Activated CD4-positive, alpha-beta T cell treated with anti-CD3 and anti-CD28 coated beads, Interleukin-10, Interleukin-2, amounts not matched to agents 100 ng/mL and 50 ng/mL, durations not matched to agents 16 hours and 8 hours (primary cell): ENCODE measurements around the gene F8.

ENCODE experiments used
- DNase-seq: peaks from one replicate; pipeline ENCODE4 v3.0.0-alpha.2; 2020

The F8 gene

GRCh38 chrX:154809939-154810665, 212.4 kb downstream of the F8 start:
- DNase-seq = peak; percentile 32

DNA sequence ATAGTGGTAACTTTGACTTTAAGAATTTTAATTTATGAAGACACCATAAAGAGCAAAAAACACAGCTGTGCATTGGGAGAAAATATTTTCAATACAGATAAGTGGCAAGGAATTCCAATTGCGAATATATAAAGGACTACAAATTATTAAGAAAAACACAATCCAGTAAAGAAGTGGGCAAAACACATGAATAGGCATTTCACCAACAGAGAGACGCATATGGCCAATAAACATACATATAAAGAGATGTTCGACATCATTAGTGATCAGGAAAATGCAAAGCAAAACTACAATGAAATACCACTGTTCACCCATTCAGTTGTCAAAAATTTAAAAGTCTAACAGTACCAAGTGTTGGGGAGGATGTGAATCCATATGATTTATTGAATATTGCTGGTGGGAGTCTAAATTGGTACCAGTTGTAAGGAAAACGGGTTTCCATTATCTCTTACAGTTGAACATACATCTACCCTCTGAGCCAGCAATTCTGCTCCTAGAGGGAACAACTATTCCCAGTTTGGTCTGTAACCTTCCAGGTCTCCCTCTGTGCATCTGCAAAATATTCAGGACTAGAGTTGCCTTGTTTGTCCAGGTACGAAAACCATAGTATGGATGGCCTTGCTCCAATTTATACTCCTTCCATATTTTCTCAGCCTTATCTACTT, 215.6 kb downstream of the F8 start:
- DNase-seq = no peak

DNA sequence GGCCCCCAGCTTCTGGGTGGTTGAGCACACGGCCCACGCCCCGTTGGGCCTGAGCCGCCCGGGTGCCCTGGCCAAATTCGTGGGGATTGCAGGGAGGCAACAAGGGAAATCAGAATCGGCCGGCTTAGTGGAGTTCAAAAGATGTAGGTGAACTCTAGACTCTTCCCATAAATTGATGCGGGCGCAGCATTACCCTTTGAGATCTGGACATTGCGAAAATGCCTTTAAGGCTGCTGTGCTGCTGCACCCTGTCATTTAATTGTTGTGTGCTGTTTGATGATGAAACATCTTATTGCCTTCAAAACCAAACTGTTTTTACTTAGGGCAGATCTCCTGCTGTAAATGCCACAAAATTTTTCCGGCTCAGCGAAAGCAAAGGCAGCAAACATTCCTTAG, 216.8 kb downstream of the F8 start:
- DNase-seq = no peak

GRCh38 chrX:154804957-154805695, 217.4 kb downstream of the F8 start, which contains the start of gene MPP1:
Gene MPP1, minus strand, starts transcription at chrX:154805485. Its CDS starts 112 bp downstream, at chrX:154805373.
- DNase-seq = peak; percentile 78

DNA sequence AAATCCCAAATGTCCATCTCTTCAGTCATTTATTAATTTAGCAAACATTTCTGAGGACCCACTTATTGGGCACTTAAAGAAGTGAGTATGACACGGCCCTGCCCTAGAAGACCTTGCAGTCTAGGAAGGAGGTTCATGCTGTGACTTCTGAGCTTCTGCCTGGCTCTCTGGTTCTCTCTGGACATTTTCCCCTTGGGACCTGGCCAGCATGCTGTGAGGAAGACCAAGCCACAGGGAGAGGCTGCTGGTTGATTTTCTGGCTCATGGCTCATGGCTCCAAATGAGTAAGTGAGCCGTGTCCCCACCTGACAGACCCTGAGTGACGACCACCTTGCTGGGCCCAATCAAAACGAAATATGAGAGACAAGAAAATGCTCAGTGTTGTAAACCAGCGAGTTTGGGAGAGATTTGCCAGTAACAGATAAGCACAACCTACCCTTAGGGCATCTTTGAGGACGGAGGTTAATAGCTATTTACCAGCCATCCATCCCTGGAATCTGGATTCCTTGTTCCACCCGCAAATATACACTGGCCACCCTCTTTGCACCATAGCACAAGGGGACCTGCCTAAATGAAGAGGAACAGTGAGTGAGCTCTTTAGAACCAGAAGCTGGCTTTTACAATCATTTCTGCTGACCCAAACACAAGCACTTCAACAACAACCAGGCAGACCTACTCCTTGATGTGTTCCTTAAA, 218.1 kb downstream of the F8 start:
- DNase-seq = no peak

DNA sequence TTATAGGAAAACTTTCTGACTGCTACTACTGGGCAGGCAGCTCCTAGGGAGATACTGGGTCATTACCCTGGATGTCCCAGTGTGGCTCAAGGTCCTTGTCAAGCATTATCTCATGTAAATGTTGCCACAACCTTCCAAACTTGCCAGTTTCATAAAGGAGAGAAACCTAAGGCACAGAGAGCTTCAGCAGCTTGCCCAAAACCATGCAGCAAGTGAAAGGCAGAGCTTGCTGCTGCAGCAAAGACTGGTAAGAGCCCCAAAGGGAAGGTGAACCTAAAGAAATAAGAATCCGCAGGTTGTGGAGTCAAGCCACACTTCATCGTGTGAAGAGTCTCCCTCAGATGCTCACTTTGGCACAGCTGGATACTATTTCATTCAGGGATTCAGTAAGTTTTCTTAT, 219.6 kb downstream of the F8 start:
- DNase-seq = no peak

DNA sequence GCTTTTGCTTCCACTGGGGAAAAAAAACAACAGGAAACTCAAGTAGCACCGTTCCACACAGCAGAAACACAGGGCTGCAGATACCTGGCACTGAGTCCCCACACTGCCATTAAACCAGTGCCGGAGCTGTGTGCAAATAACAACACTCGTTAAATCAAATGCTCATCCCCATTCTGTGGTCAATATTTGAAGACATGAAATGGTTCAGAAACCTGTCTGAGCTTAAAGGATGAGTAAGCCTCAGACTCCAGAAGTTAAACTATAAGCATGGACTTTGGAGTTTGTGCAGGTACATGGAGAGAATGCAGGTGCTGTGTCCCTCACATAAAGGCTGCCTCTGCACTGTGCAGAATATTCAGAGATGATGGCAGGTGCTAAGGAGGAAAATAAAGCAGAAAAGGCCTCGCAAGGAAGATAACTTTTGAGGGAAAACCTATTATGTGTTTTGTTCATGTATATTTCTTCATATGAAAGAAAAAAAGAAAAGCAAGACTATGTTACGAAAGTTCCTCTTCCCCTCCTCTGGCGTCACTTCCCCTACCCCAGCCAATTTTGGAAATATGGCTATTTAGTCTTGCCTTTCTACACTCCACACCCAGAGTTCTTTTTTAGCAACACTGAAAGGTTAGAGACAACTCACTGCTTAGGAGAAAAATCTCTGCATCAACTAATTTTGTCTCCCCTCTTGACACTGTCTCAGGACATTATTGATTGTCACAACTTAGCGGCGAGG, 221.9 kb downstream of the F8 start:
- no peak for DNase-seq

DNA sequence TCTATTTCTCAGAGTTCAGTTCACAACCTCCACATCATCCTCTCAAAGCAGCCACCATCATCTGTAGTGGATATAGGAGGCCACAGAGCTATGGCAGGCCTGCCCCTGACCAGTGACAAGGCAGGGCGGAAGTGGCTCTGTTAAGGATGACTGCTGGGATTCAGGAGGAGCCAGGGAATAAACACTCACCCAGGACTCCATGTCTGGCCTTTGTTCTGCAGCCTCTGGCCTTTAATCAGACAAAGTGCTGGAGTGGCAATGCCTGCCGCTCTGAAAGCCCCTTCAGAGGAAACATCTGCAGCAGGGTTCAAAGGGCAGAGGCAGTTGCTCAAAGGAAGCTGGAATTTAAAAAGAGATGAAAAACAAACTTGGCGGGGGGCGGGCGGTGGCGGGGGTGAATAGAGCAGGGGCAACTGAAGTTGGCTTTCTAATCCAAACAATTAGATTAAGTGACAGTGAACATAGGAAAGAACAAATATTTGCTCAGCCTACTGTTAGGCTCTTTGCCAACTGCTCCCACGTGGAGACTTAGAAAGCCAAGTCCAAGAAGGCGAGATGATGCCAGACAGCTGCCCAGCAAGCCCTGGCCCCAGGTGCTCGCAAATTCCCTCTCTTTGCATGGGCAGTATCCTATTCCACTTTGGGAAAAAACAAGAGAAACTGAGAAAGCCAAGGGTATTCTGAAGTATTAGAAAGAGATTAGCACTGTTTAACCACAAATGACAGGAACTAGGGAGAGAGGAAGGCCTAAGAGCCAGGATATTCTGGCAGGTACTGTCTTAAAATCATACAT, 222.8 kb downstream of the F8 start:
- no peak for DNase-seq

DNA sequence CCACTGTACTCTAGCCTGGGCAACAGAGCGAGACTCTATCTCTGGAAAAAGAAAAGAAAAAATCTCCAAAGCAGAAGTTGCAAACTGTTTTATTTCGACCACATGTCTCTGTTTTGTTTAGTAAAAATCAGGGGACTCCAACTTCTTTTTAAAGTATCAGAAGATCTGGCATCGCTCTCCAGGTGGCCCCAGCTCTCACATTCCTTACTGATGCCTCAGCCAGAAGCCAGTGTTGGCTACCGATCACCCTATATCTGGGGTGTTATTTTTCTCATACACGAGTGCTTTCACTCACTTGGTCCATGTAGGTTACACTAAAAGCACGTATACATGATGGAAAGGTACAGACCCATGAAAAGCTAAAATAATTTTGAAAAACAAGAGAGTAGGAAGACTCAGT, 225.5 kb downstream of the F8 start:
- DNase-seq = no peak

GRCh38 chrX:154795016-154795415, 227.5 kb downstream of the F8 start:
- DNase-seq = no peak

GRCh38 chrX:154793084-154793795, 229.3 kb downstream of the F8 start:
- no peak for DNase-seq

DNA sequence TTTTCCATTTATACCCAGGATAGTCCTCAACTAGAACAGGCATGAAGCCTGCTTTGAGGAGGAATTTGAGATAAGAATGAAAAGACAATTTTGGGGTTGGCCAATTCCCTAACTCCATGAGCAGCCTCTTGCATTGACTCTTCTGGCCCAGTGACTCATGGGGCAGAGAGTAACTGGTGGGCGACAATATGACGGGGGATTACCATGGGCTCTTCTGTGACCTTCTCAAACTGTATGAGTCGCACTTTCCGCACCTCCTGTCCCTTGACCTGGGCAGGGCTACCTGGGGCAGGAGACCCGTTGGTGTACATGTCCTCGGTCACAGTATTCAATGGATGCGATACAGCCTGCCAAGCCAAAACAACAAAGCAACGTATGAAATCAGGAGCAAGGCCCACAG, 230.6 kb downstream of the F8 start:
- no peak for DNase-seq

DNA sequence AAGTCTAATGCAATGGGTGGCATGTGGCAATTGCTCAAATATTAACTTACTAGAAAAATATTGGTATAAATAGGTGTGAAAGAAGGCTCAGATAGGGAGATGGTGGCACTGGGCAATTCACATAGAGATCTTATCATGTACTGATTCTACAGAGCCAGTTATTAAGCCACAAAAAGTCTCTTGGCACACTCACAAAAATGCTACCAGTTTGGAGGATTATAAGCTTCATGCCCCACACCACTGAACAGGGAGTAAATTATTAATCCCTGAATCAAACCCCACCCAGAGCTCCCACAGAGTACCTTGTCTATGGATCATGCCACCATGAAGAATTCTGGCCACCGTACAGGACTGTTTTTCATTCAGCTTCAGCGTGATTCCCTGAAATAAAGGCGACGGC, 231.1 kb downstream of the F8 start:
- DNase-seq = no peak
